Thoracic aorta (tissue), 2 donors: ENCODE data around the gene MARCHF6. TPM values are rescaled to one million over a fixed set of nuclear protein-coding genes. Genes with fewer than 3 reads are reported as not detected.

ENCODE experiments used
- ATAC-seq: fragments of 150-250 bp; one replicate; pipeline ENCODE4 v1.8.0; 2017; ENCODE audit warnings: low read depth; ENCODE audit not compliant: insufficient number of reproducible peaks, low FRiP score
- DNase-seq: peaks from one replicate; pipeline ENCODE4 v3.0.0-alpha.2; 2020; ENCODE audit warnings: low spot score
- H3K27ac ChIP-seq, 2 donors: fragments of 200-600 bp; sonication (generic); 1 replicate in 1 of 2; 2 replicates in 1 of 2; pipeline ENCODE4 v1.5.1; 2016; ENCODE audit warnings: mild to moderate bottlenecking in 2 of 2, moderate library complexity in 2 of 2
- H3K27me3 ChIP-seq: fragments of 200-600 bp; sonication (generic); replicated peaks from 2 replicates; pipeline ENCODE4 v1.6.0; 2016; ENCODE audit warnings: mild to moderate bottlenecking; ENCODE audit not compliant: insufficient read depth
- H3K36me3 ChIP-seq: fragments of 200-600 bp; sonication (generic); one replicate; pipeline ENCODE4 v1.5.1; 2016
- H3K4me1 ChIP-seq, 2 donors: fragments of 200-600 bp; sonication (generic); 1 replicate in 1 of 2; 2 replicates in 1 of 2; pipeline versions ENCODE4 v1.5.1 to v1.6.0; 2016; ENCODE audit warnings: low read depth in 2 of 2, mild to moderate bottlenecking in 1 of 2; ENCODE audit not compliant: control insufficient read depth in 1 of 2
- H3K4me3 ChIP-seq: fragments of 200-600 bp; sonication (generic); 2 replicates; pipeline ENCODE4 v1.5.1; 2016; ENCODE audit warnings: mild to moderate bottlenecking
- H3K9me3 ChIP-seq: fragments of 200-600 bp; sonication (generic); 2 replicates; pipeline ENCODE4 v1.5.1; 2016
- CTCF ChIP-seq: fragments of 200-600 bp; sonication (generic); IDR thresholded peaks from one replicate; pipeline ENCODE4 v1.5.1; 2019; ENCODE audit warnings: antibody characterized with exemption
- total RNA-seq, 2 donors: library from RNA; depleted of rRNA; stranded (reverse); fragments of >200 nt; gene quantifications; one replicate each; pipeline versions ENCODE4 v1.1.0 to v1.2.3, GENCODE V29; 2016

Gene MARCHF6
- total RNA-seq, 2 donors from 2014 or later = 86.9 to 95.2 TPM

- no peak for DNase-seq
- Histone ChIP-seq H3K27me3 (no peaks in the 10 kb centered on the region), H3K36me3 (peaks cover 19% of the 10 kb centered on the region), H3K9me3 (no peaks in the 10 kb centered on the region), H3K27ac (peak overlapping the region; percentile 55 to 60), H3K4me1 (peaks cover 10 to 24% of the 10 kb centered on the region in 2 donors), H3K4me3 (no peak overlapping the region)
- no peak for TF ChIP-seq CTCF
- ATAC-seq = peak; percentile 59
Measured at GRCh38 chr5:10400831-10401230, 47.3 kb downstream of the MARCHF6 start.

GRCh38 chr5:10401498-10401897 is 48.0 kb downstream of the MARCHF6 start:
- H3K4me1 ChIP-seq = peaks cover 10 to 24% of the 10 kb centered on the region in 2 donors
- ATAC-seq (no peak), DNase-seq (no peak)
- H3K9me3 ChIP-seq = no peaks in the 10 kb centered on the region
- peak overlapping the region; percentile 55 to 60 for H3K27ac ChIP-seq
- no peaks in the 10 kb centered on the region for H3K27me3 ChIP-seq
- peaks cover 19% of the 10 kb centered on the region for H3K36me3 ChIP-seq
- H3K4me3 ChIP-seq = no peak overlapping the region
- no peak for TF ChIP-seq CTCF

Other genes with a start within 250 kb of the MARCHF6 start
- gene ATPSCKMT, start 103.8 kb upstream of the MARCHF6 start, total RNA-seq = 1 to 10 TPM; 5.1 to 6.2 TPM
- gene CCT5, start 103.4 kb upstream of the MARCHF6 start, total RNA-seq = 100 to 1,000 TPM; 110 to 135 TPM
- gene CMBL, start 45.8 kb upstream of the MARCHF6 start, total RNA-seq = 1 to 10 TPM; 3.4 to 7.8 TPM
- gene ROPN1L, start 88.2 kb downstream of the MARCHF6 start, total RNA-seq = not detected
- gene ANKRD33B, start 210.4 kb downstream of the MARCHF6 start, total RNA-seq = 1 to 10 TPM; 4.9 to 5.7 TPM